Measurements from ENCODE around the gene SAA1. TPM values are rescaled to one million over a fixed set of nuclear protein-coding genes. Genes with fewer than 3 reads are reported as not detected.
A peak's percentile ranks its signal among the peaks of the same experiment; 100 is the strongest.

The SAA1 gene
- total and polyA plus RNA-seq, 2 experiments from 2014 or later: 2.3 TPM; not detected in 1

DNA sequence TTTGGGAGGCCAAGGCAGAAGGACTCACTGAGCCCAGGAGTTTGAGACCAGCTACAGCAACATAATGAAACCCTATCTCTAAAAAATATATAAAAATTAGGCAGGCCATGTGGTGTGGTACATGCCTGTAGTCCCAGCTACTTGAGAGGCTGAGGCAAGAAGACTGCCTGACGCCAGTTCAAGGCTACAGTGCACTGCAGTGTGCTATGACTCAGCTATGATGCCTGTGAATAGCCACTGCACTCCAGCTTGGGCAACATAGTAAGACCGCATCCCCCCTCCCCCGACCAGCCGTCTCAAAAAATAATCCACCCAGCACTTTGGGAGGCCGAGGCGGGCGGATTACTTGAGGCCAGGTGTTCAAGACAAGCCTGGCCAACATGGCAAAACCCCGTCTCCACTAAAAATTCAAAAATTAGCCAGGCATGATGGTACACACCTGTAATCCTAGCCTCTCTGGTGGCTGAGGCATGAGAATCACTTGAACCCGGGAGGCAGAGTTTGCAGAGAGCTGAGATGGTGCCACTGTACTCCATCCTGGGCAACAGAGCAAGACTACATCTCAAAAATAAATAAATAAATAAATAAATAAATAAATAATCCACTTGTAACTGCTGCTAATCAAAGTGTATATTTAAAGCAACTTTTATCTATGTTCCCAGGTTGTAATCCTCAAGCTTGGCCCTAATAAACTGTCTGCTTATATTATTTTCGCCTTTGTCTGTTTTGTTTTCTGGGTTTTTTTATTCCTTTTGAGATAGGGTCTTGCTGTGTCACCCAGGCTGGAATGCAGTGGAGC is 48.1 kb downstream of the SAA1 start:
- peak in 1 of 2 donors; percentile 34 for DNase-seq (ENCODE audit: low read depth in 1 of 2, low spot score in 1 of 2)
- TF ChIP-seq, protein P1, sequence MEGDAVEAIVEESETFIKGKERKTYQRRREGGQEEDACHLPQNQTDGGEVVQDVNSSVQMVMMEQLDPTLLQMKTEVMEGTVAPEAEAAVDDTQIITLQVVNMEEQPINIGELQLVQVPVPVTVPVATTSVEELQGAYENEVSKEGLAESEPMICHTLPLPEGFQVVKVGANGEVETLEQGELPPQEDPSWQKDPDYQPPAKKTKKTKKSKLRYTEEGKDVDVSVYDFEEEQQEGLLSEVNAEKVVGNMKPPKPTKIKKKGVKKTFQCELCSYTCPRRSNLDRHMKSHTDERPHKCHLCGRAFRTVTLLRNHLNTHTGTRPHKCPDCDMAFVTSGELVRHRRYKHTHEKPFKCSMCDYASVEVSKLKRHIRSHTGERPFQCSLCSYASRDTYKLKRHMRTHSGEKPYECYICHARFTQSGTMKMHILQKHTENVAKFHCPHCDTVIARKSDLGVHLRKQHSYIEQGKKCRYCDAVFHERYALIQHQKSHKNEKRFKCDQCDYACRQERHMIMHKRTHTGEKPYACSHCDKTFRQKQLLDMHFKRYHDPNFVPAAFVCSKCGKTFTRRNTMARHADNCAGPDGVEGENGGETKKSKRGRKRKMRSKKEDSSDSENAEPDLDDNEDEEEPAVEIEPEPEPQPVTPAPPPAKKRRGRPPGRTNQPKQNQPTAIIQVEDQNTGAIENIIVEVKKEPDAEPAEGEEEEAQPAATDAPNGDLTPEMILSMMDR (IDR thresholded peaks at IDR 0.05; ENCODE audit: low read depth, low read length): no peak
- H3K9me3 ChIP-seq (ENCODE audit: low read depth): no peaks in the 10 kb centered on the region
- no peaks in the 10 kb centered on the region for H3K27me3 ChIP-seq
- no peak overlapping the region for H3K4me3 ChIP-seq
- peaks cover 13% of the 10 kb centered on the region for H3K36me3 ChIP-seq
- no peak overlapping the region for H3K27ac ChIP-seq
- peaks cover 18% of the 10 kb centered on the region for H3K4me1 ChIP-seq (ENCODE audit: low read depth)

DNA sequence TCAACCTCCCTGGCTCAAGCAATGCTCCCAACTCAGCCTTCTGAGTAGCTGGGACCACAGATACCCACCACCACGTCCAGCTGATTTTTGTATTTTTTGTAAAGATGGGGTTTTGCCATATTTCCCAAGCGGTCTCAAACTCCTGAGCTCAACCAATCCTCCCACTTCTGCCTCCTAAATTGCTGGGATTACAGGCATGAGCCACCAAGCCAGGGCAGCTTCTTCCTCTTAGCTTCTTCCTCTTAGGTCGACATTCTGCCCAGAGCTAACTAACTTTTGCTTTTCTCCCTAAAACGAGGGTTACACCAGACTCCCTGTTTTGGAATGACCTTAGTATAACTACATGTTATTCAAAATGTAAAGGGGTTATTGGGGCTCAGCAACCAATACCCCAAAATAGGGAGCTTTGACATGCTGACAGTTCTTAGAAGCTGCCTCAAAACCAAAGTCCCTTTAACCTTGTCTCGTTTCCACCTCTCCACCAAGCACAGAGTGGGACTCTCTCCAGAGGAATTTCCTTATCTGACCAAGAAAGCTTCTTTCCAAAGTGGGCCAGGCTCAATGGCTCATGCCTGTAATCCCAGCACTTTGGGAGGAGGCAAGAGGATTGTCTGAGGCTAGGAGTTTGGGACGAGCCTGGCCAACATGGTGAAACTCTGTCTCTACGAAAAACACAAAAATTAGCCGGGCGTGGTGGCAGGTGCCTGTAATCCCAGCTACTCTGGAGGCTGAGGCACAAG is 48.9 kb downstream of the SAA1 start:
- Histone ChIP-seq H3K27me3 (no peaks in the 10 kb centered on the region), H3K4me1 (ENCODE audit: low read depth) (peaks cover 18% of the 10 kb centered on the region), H3K9me3 (ENCODE audit: low read depth) (no peaks in the 10 kb centered on the region), H3K4me3 (no peak overlapping the region), H3K27ac (peak overlapping the region; percentile 51), H3K36me3 (peaks cover 6% of the 10 kb centered on the region)
- peak; percentile 9 to 30 for DNase-seq (ENCODE audit: low read depth in 1 of 2, low spot score in 1 of 2)
- TF ChIP-seq, protein P1 (IDR thresholded peaks at IDR 0.05; ENCODE audit: low read depth, low read length): no peak

DNA sequence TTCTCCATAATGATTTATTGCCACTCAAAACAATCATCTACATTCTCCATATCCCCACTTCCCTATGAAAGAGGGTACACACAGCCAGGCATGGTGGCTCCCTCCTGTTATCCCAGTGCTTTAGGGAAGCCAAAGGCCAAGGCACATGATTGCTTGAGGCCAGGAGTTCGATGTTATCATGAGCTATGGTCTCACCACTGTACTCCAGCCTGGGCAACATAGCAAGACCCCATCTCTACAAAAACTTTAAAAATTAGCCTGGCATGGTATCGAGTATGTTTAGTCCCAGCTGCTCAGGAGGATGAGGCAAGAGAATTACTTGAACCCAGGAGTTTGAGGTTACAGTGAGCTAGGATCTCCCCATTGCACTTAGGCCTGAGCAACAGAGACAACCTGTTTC is 49.8 kb downstream of the SAA1 start:
- no peaks in the 10 kb centered on the region for H3K9me3 ChIP-seq (ENCODE audit: low read depth)
- no peaks in the 10 kb centered on the region for H3K36me3 ChIP-seq
- TF ChIP-seq, protein P1 (IDR thresholded peaks at IDR 0.05; ENCODE audit: low read depth, low read length): no peak
- no peak overlapping the region for H3K27ac ChIP-seq
- DNase-seq (ENCODE audit: low read depth in 1 of 2, low spot score in 1 of 2): no peak
- H3K4me1 ChIP-seq (ENCODE audit: low read depth): peaks cover 18% of the 10 kb centered on the region
- H3K4me3 ChIP-seq: no peak overlapping the region
- H3K27me3 ChIP-seq: no peaks in the 10 kb centered on the region

DNA sequence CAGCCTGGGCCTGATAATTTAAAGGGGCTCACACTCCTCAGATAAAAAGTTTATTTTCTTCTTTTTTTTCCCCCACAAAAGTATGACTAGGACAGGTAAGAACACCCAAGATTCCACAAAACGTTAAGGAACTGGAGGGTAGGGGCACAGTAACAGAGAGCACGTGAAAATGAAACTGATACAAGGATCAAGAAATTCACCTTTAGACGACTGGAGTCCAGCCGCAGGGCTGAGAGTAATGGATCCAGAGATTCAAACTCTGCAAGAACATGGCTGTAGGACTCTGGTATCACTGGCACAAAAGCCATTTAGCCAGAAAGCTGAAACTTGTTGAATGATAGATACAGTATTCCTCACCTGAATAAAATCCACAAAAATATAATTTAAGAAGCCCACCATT is 51.5 kb downstream of the SAA1 start:
- Histone ChIP-seq H3K4me1 (ENCODE audit: low read depth) (peaks cover 12% of the 10 kb centered on the region), H3K27me3 (no peaks in the 10 kb centered on the region), H3K4me3 (no peak overlapping the region), H3K36me3 (no peaks in the 10 kb centered on the region), H3K27ac (no peak overlapping the region), H3K9me3 (ENCODE audit: low read depth) (no peaks in the 10 kb centered on the region)
- TF ChIP-seq, protein P1 (IDR thresholded peaks at IDR 0.05; ENCODE audit: low read depth, low read length): no peak
- DNase-seq (ENCODE audit: low read depth in 1 of 2, low spot score in 1 of 2): no peak

Other genes with a start within 250 kb of the SAA1 start
- 0.03 and 0.07 TPM in 2 replicates for gene TPH1, start 220.0 kb upstream of the SAA1 start, total RNA-seq
- 0.12 TPM in 1 of 2 replicates, not detected in the other for gene TPH1, start 220.0 kb upstream of the SAA1 start, polyA plus RNA-seq
- gene SAAL1, start 160.2 kb upstream of the SAA1 start, total RNA-seq: 11.3 and 15.1 TPM in 2 replicates
- 18.2 and 21.3 TPM in 2 replicates for gene SAAL1, start 160.2 kb upstream of the SAA1 start, polyA plus RNA-seq
- gene MRGPRX3, start 133.7 kb upstream of the SAA1 start, total RNA-seq: not detected in 2 replicates
- not detected in 2 replicates for gene MRGPRX3, start 133.7 kb upstream of the SAA1 start, polyA plus RNA-seq
- not detected in 2 replicates for gene MRGPRX4, start 93.4 kb upstream of the SAA1 start, total RNA-seq
- not detected in 2 replicates for gene MRGPRX4, start 93.4 kb upstream of the SAA1 start, polyA plus RNA-seq
- not detected in 2 replicates for gene SAA4, start 29.5 kb upstream of the SAA1 start, total RNA-seq
- gene SAA4, start 29.5 kb upstream of the SAA1 start, polyA plus RNA-seq: 0.20 TPM in 1 of 2 replicates, not detected in the other
- 0.14 TPM in 1 of 2 replicates, not detected in the other for gene SAA2, start 17.6 kb upstream of the SAA1 start, total RNA-seq
- 0.29 and 0.45 TPM in 2 replicates for gene SAA2, start 17.6 kb upstream of the SAA1 start, polyA plus RNA-seq
- 7.3 and 10.3 TPM in 2 replicates for gene HPS5, start 55.9 kb downstream of the SAA1 start, total RNA-seq
- 9.5 and 12.1 TPM in 2 replicates for gene HPS5, start 55.9 kb downstream of the SAA1 start, polyA plus RNA-seq
- gene GTF2H1, start 56.3 kb downstream of the SAA1 start, total RNA-seq: 20.6 and 24.6 TPM in 2 replicates
- 25.8 and 26.1 TPM in 2 replicates for gene GTF2H1, start 56.3 kb downstream of the SAA1 start, polyA plus RNA-seq
- gene LDHA, start 128.3 kb downstream of the SAA1 start, total RNA-seq: 1,055 and 1,613 TPM in 2 replicates
- gene LDHA, start 128.3 kb downstream of the SAA1 start, polyA plus RNA-seq: 3,082 and 3,925 TPM in 2 replicates
- not detected in 2 replicates for gene LDHC, start 146.1 kb downstream of the SAA1 start, total RNA-seq
- not detected in 2 replicates for gene LDHC, start 146.1 kb downstream of the SAA1 start, polyA plus RNA-seq
- gene LDHAL6A, start 189.6 kb downstream of the SAA1 start, total RNA-seq: not detected in 2 replicates
- gene LDHAL6A, start 189.6 kb downstream of the SAA1 start, polyA plus RNA-seq: 0.12 TPM in 1 of 2 replicates, not detected in the other